ACC112 (cell line): ENCODE data around the gene KIF5B.
A peak's percentile ranks its signal among the peaks of the same experiment; 100 is the strongest.

Experiments
- H2AFZ ChIP-seq: fragments of 200-600 bp; sonication (generic); one replicate; pipeline ENCODE4 v1.6.0; 2017; ENCODE audit warnings: antibody characterized with exemption, low read length; ENCODE audit not compliant: unreplicated experiment
- H3K27ac ChIP-seq: fragments of 200-600 bp; sonication (generic); 2 replicates; pipeline ENCODE4 v1.5.1; 2014; ENCODE audit warnings: low read depth, mild to moderate bottlenecking, antibody characterized with exemption, low read length, moderate library complexity
- H3K27me3 ChIP-seq: fragments of 200-600 bp; sonication (generic); 2 replicates; pipeline ENCODE4 v1.6.1; 2014; ENCODE audit warnings: mild to moderate bottlenecking, antibody characterized with exemption, low read length, moderate library complexity, mixed read lengths; ENCODE audit not compliant: insufficient read depth
- H3K36me3 ChIP-seq: fragments of 200-600 bp; sonication (generic); 2 replicates; pipeline ENCODE4 v1.6.1; 2016; ENCODE audit warnings: mild to moderate bottlenecking, antibody characterized with exemption, low read length, moderate library complexity, mixed read lengths; ENCODE audit not compliant: insufficient read depth
- H3K4me1 ChIP-seq: fragments of 200-600 bp; sonication (generic); one replicate; pipeline ENCODE4 v1.6.1; 2016; ENCODE audit warnings: low read length, mixed read lengths; ENCODE audit not compliant: insufficient read depth, unreplicated experiment, control insufficient read depth
- H3K4me3 ChIP-seq: fragments of 200-600 bp; sonication (generic); 2 replicates; pipeline ENCODE4 v1.5.1; 2014; ENCODE audit warnings: mild to moderate bottlenecking, low read depth, low read length
- H3K79me2 ChIP-seq: fragments of 200-600 bp; sonication (generic); one replicate; pipeline ENCODE4 v1.6.0; 2016; ENCODE audit warnings: low read length; ENCODE audit not compliant: control insufficient read depth, unreplicated experiment, insufficient read depth

Gene KIF5B

DNA sequence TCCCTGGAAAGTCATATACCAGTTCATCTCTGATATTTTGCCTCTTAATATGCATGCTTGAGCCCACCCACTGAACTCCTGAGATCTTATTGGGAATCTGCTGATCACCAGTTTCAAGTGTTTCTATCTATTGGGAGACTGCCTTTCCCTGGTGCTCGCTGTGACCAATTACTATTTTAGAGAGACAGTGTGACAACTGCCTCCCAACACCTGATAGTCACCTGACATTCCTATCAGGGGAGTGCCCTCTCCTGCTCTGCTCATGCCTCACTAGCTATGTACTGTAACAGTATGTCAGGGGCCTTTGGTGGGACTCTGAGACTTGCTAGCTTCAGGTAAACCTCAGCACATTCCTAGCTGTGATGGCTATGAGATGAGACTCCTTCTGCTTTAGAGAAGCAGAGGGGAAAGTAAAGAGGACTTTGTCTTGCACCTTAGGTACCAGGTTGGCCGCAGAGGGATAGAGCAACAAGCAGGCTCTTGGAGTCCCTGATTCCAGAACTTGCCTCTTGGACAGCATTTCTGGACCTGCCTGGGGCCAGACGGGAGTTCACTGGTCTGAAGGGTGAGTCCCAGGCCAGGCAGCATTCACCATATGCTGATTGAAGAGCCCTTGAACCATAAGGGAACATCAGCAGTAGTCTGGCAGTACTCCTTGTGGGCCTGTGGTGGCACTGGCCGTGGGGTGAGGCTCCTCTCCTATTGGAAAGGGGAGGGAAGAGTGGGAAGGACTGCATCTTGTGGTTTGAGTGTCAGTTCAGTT lies 93.2 kb downstream of the KIF5B start:
- no peak overlapping the region for H3K4me3 ChIP-seq
- H3K79me2 ChIP-seq: no peaks in the 10 kb centered on the region
- peaks cover 13% of the 10 kb centered on the region for H3K4me1 ChIP-seq
- H3K36me3 ChIP-seq: no peaks in the 10 kb centered on the region
- no peaks in the 10 kb centered on the region for H3K27me3 ChIP-seq
- H3K27ac ChIP-seq: no peak overlapping the region
- H2AFZ ChIP-seq: no peak overlapping the region

DNA sequence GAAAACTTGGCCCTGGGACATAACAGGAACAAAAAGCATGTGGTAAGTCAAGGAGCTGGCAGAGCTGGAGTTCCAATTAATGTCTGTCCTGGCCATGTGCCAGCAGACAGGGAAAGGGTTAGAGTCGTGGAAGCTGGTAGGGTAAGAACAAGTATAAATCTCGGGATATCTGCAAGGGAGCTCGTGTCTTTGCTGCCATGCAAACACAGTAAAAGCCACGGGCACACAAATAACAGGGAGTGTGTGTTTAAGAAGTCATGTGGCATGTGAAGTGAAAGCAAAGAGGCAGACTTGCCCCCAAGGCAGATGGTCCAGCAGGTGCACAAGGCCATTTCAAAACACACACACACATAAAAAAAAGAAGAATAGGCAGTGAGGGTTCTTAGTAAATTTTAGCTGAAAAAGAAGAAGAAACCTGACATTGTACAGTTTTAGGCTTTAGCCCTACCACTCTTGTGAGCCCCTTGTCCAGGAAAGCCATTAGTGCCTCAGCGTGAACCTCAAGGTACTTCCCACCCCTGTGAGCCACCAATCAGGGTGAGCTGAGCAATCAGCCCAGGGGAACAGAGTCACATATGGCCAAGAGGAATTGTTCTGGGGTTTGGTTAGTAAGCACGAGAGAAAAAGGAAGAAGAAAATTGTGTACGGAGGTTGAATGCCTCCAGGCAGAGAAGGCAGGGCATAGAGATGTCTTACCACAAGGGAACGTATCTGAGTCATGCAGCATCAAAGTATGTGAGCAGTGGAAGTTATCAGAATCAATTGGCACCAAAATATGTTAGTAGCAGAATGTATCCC lies 94.7 kb downstream of the KIF5B start:
- Histone ChIP-seq H3K4me3 (peak overlapping the region; percentile 60), H3K27ac (peak overlapping the region; percentile 48; the same call in 1 of the 2 replicates)

DNA sequence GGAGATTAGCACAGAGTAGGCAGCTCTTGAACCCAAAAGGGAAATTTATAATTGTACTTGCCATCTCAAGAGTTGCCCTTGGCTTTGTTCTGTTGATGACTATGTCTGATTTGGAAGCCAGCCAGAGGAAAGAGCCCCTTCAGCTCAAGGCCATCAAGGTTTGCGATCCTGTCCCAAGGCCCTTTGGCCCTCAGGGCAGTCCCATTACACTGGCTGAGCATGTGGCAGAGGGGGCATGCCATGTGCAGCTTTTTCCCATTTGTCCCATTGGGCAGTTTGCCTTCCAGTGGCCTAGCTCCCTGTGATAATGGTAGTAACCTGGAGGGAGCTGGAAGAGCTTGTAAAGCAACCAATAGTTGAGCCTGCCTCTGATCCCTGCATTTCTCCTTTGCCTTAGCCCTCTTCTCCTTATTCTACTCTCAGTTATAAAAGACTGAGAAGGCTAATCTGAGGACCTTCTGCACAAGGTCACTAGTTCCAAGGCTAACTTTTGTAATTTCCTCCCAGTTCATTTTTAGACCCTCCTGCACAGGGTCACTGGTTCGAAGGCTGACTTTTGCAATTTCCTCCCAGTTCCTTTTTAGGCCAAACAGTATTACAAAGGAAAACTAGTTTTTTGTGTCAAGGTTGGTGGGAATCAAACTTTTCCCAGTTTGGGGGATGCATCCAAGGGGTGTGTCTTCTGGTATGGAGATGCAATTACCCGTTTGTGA lies 96.6 kb downstream of the KIF5B start:
- H3K79me2 ChIP-seq: no peaks in the 10 kb centered on the region
- H2AFZ ChIP-seq: no peak overlapping the region
- no peaks in the 10 kb centered on the region for H3K36me3 ChIP-seq
- no peak overlapping the region for H3K4me3 ChIP-seq
- no peaks in the 10 kb centered on the region for H3K27me3 ChIP-seq
- H3K4me1 ChIP-seq: peaks cover 13% of the 10 kb centered on the region
- no peak overlapping the region for H3K27ac ChIP-seq

More for the DNA sequence above, 94.7 kb downstream of the KIF5B start:
- H3K36me3 ChIP-seq: no peaks in the 10 kb centered on the region
- H3K4me1 ChIP-seq: peaks cover 13% of the 10 kb centered on the region
- H3K27me3 ChIP-seq: no peaks in the 10 kb centered on the region
- H3K79me2 ChIP-seq: no peaks in the 10 kb centered on the region
- peak overlapping the region; percentile 42 for H2AFZ ChIP-seq
